CD4-positive, alpha-beta memory T cell (primary cell): ENCODE measurements around the gene AKR1A1. TPM values are rescaled to one million over a fixed set of nuclear protein-coding genes. Genes with fewer than 3 reads are reported as not detected.
A peak's percentile ranks its signal among the peaks of the same experiment; 100 is the strongest.
"Not testable (repeated sequence)": the region's sequence is repeated elsewhere in the genome, so short reads cannot be mapped to it uniquely, and the experiment has no call there.

ENCODE experiments used
- CTCF ChIA-PET: fragments of 350-600 bp; sonication (Branson Sonifier 250); formaldehyde crosslinking; loops from one replicate; lab custom pipeline; 2021; ENCODE audit warnings: inconsistent platforms; ENCODE audit not compliant: partially characterized antibody; lab: Charles Lee
- POLR2A ChIA-PET: fragments of 350-600 bp; sonication (Branson Sonifier 250); formaldehyde crosslinking; loops from one replicate; lab custom pipeline; 2021; ENCODE audit not compliant: partially characterized antibody; lab: Charles Lee
- DNase-seq, 5 donors: peaks; one replicate each; pipeline versions ENCODE4 v3.0.0 to v3.0.0-alpha.2; 2020 to 2022; ENCODE audit warnings: mixed read lengths in 1 of 5
- H3K27ac ChIP-seq: one replicate; pipeline ENCODE4 v1.7.0; 2013; ENCODE audit warnings: low read depth, low read length
- H3K27me3 ChIP-seq: 2 replicates; pipeline ENCODE4 v1.7.0; 2013; ENCODE audit warnings: mild to moderate bottlenecking, low read length, moderate library complexity; ENCODE audit not compliant: insufficient read depth
- H3K36me3 ChIP-seq: 2 replicates; pipeline ENCODE4 v1.7.0; 2013; ENCODE audit warnings: mild to moderate bottlenecking, low read length, moderate library complexity; ENCODE audit not compliant: insufficient read depth
- H3K4me1 ChIP-seq: 2 replicates; pipeline ENCODE4 v1.7.0; 2013; ENCODE audit warnings: mild to moderate bottlenecking, low read length, moderate library complexity; ENCODE audit not compliant: insufficient read depth
- H3K4me3 ChIP-seq, 2 donors: one replicate each; pipeline ENCODE4 v1.7.0; 2013; ENCODE audit warnings: low read length in 2 of 2, mild to moderate bottlenecking in 1 of 2
- H3K9me3 ChIP-seq, 2 donors: one replicate each; pipeline ENCODE4 v1.7.0; 2013; ENCODE audit warnings: low read length in 2 of 2, control low read depth in 1 of 2; ENCODE audit not compliant: control insufficient read depth in 1 of 2
- H3K27ac Mint-ChIP-seq, 7 donors: one replicate each; pipeline ENCODE4 v1.8.0; 2020 to 2021; ENCODE audit warnings: mixed read lengths in 7 of 7, mild to moderate bottlenecking in 6 of 7, inconsistent platforms in 3 of 7, moderate library complexity in 3 of 7
- H3K27me3 Mint-ChIP-seq, 2 donors: one replicate each; pipeline ENCODE4 v1.8.0; 2020 to 2021; ENCODE audit warnings: mixed read lengths in 2 of 2
- H3K36me3 Mint-ChIP-seq, 2 donors: one replicate each; pipeline ENCODE4 v1.8.0; 2020 to 2021; ENCODE audit warnings: mixed read lengths in 2 of 2, inconsistent platforms in 1 of 2, mild to moderate bottlenecking in 1 of 2
- H3K4me1 Mint-ChIP-seq, 4 donors: one replicate each; pipeline ENCODE4 v1.8.0; 2020 to 2021; ENCODE audit warnings: mixed read lengths in 4 of 4, mild to moderate bottlenecking in 1 of 4
- H3K4me3 Mint-ChIP-seq, 8 donors: one replicate each; pipeline ENCODE4 v1.8.0; 2020 to 2021; ENCODE audit warnings: mixed read lengths in 8 of 8, mild to moderate bottlenecking in 7 of 8, moderate library complexity in 6 of 8, inconsistent platforms in 3 of 8
- H3K9me3 Mint-ChIP-seq, 8 donors: one replicate each; pipeline ENCODE4 v1.8.0; 2020 to 2021; ENCODE audit warnings: mixed read lengths in 8 of 8, mild to moderate bottlenecking in 5 of 8, inconsistent platforms in 3 of 8, moderate library complexity in 1 of 8
- intact Hi-C: fragments of 100-400 bp; cut with micrococcal nuclease; formaldehyde crosslinking; loops from one replicate; pipeline ENCODE4 v1.15.1; 2023
- polyA plus RNA-seq, 2 donors: library from polyadenylated mRNA; unstranded; fragments of 300-500 nt; fragmentation: Illumina TruSeq; gene quantifications; one replicate each; pipeline ENCODE4 v1.2.3, GENCODE V29; 2021
- total RNA-seq, 2 experiments: library from RNA; stranded (reverse); gene quantifications; one replicate each; pipeline ENCODE4 v1.2.3, GENCODE V29; 2021

Gene AKR1A1
- total and polyA plus RNA-seq, 4 experiments from 2014 or later: 84.3 to 124 (median 92.2) TPM

GRCh38 chr1:45516036-45516435 is 34.6 kb upstream of the AKR1A1 start:
- intact Hi-C loops: no loop called here
- Mint-ChIP-seq H3K4me1 (peaks cover 14 to 35% (median 23%) of the 10 kb centered on the region in 4 donors), H3K9me3 (no peaks in the 10 kb centered on the region), H3K27ac (peak overlapping the region in 4 of 7 donors; percentile 22 to 71 (median 51)), H3K27me3 (no peaks in the 10 kb centered on the region), H3K4me3 (no peak overlapping the region), H3K36me3 (peaks cover 37 to 64% of the 10 kb centered on the region in 2 donors)
- no peaks in the 10 kb centered on the region for H3K9me3 ChIP-seq
- POLR2A ChIA-PET: interaction anchor here (0.6 to 1.5 kb wide), 2 partner anchors 176 to 613 kb away, joined by 3 to 5 read pairs; partner anchors contain the start of genes MUTYH and TOE1
- H3K27ac ChIP-seq: no peak overlapping the region
- H3K4me3 ChIP-seq: no peak overlapping the region
- peaks cover 20% of the 10 kb centered on the region for H3K4me1 ChIP-seq
- DNase-seq: no peak
- peaks cover 53% of the 10 kb centered on the region for H3K36me3 ChIP-seq
- CTCF ChIA-PET: interaction anchor here (0.7 to 11.6 kb wide), 2 partner anchors 16 to 54 kb away, joined by 3 to 74 read pairs; partner anchors contain the start of gene MMACHC
- no peaks in the 10 kb centered on the region for H3K27me3 ChIP-seq

GRCh38 chr1:45516465-45516864 is 34.2 kb upstream of the AKR1A1 start:
- H3K4me1 Mint-ChIP-seq: peaks cover 14 to 37% (median 25%) of the 10 kb centered on the region in 4 donors
- no peaks in the 10 kb centered on the region for H3K27me3 Mint-ChIP-seq
- H3K36me3 Mint-ChIP-seq: peaks cover 34 to 62% of the 10 kb centered on the region in 2 donors
- peak overlapping the region in 5 of 7 donors; percentile 22 to 71 (median 55) for H3K27ac Mint-ChIP-seq
- H3K9me3 ChIP-seq: no peaks in the 10 kb centered on the region
- no peak for DNase-seq
- peaks cover 49% of the 10 kb centered on the region for H3K36me3 ChIP-seq
- H3K27me3 ChIP-seq: no peaks in the 10 kb centered on the region
- intact Hi-C loops: no loop called here
- POLR2A ChIA-PET: interaction anchor here (0.6 to 1.5 kb wide), 2 partner anchors 176 to 612 kb away, joined by 3 to 5 read pairs; partner anchors contain the start of genes MUTYH and TOE1
- H3K4me1 ChIP-seq: peaks cover 20% of the 10 kb centered on the region
- H3K4me3 Mint-ChIP-seq: no peak overlapping the region
- H3K9me3 Mint-ChIP-seq: no peaks in the 10 kb centered on the region
- H3K4me3 ChIP-seq: no peak overlapping the region
- CTCF ChIA-PET: interaction anchor here (0.7 to 11.6 kb wide), 2 partner anchors 16 to 54 kb away, joined by 3 to 74 read pairs; partner anchors contain the start of gene MMACHC
- H3K27ac ChIP-seq: no peak overlapping the region

- Histone ChIP-seq H3K27ac (peak overlapping the region; percentile 30), H3K4me1 (peaks cover 25% of the 10 kb centered on the region), H3K36me3 (peaks cover 42% of the 10 kb centered on the region)
- DNase-seq, H3K4me3 ChIP-seq, intact Hi-C loops, H3K9me3 ChIP-seq, H3K27me3 ChIP-seq, H3K9me3 Mint-ChIP-seq, H3K27me3 Mint-ChIP-seq: not testable (repeated sequence)
- ChIA-PET CTCF (interaction anchor here (0.7 to 11.6 kb wide), 3 partner anchors 8 to 52 kb away, joined by 3 to 74 read pairs (median 3); no protein-coding TSS in a partner anchor), POLR2A (interaction anchor here (1.4 to 2.8 kb wide), 2 partner anchors 19 to 32 kb away, joined by 3 to 10 read pairs; partner anchors contain the start of gene AKR1A1)
- H3K4me1 Mint-ChIP-seq: peaks cover 21 to 54% (median 35%) of the 10 kb centered on the region in 4 donors
- peak overlapping the region in 5 of 7 donors; percentile 31 to 88 (median 59) for H3K27ac Mint-ChIP-seq
- peak overlapping the region in 1 of 8 donors; percentile 96 for H3K4me3 Mint-ChIP-seq
- H3K36me3 Mint-ChIP-seq: peaks cover 25 to 55% of the 10 kb centered on the region in 2 donors
Measured at GRCh38 chr1:45518366-45518765, 32.3 kb upstream of the AKR1A1 start.

- no peaks in the 10 kb centered on the region for H3K27me3 Mint-ChIP-seq
- peaks cover 36% of the 10 kb centered on the region for H3K36me3 ChIP-seq
- POLR2A ChIA-PET: interaction anchor here (1.4 to 3.9 kb wide), 3 partner anchors 20 to 508 kb away, joined by 3 to 25 read pairs (median 10); partner anchors contain the start of genes AKR1A1, HECTD3 and UROD
- peaks cover 25 to 50% of the 10 kb centered on the region in 2 donors for H3K36me3 Mint-ChIP-seq
- H3K4me1 Mint-ChIP-seq: peaks cover 21 to 54% (median 35%) of the 10 kb centered on the region in 4 donors
- peak overlapping the region; percentile 18 to 97 (median 94) for H3K4me3 Mint-ChIP-seq
- CTCF ChIA-PET: interaction anchor here (0.7 to 11.6 kb wide), 3 partner anchors 8 to 51 kb away, joined by 3 to 74 read pairs (median 3); partner anchors contain the start of genes CCDC163 and MMACHC
- H3K4me1 ChIP-seq: peaks cover 25% of the 10 kb centered on the region
- H3K27ac Mint-ChIP-seq: peak overlapping the region in 6 of 7 donors; percentile 7 to 88 (median 58)
- H3K9me3 Mint-ChIP-seq: peaks cover 0 to 2% (median 0%) of the 10 kb centered on the region in 8 donors
- intact Hi-C loops: no loop called here
- no peak overlapping the region for H3K4me3 ChIP-seq
- no peaks in the 10 kb centered on the region for H3K9me3 ChIP-seq
- peak overlapping the region; percentile 30 for H3K27ac ChIP-seq
- H3K27me3 ChIP-seq: no peaks in the 10 kb centered on the region
- DNase-seq: no peak
Measured at GRCh38 chr1:45518910-45519309, 31.7 kb upstream of the AKR1A1 start.

- peak overlapping the region; percentile 30 for H3K27ac ChIP-seq
- H3K4me3 ChIP-seq, H3K9me3 Mint-ChIP-seq, H3K27me3 ChIP-seq, H3K9me3 ChIP-seq, H3K27me3 Mint-ChIP-seq, DNase-seq: not testable (repeated sequence)
- H3K4me1 ChIP-seq: peaks cover 25% of the 10 kb centered on the region
- CTCF ChIA-PET: interaction anchor here (0.9 to 11.6 kb wide), 2 partner anchors 39 to 51 kb away, joined by 3 to 74 read pairs; no protein-coding TSS in a partner anchor
- peak overlapping the region; percentile 88 to 97 (median 96) for H3K4me3 Mint-ChIP-seq
- peaks cover 21 to 54% (median 35%) of the 10 kb centered on the region in 4 donors for H3K4me1 Mint-ChIP-seq
- peak overlapping the region in 4 of 7 donors; percentile 84 to 93 (median 86) for H3K27ac Mint-ChIP-seq
- intact Hi-C loops: loop anchor here (2.0 to 5.0 kb wide), 3 partner anchors 23 to 233 kb away; partner anchors contain the start of gene IPP
- peaks cover 18 to 42% of the 10 kb centered on the region in 2 donors for H3K36me3 Mint-ChIP-seq
- peaks cover 28% of the 10 kb centered on the region for H3K36me3 ChIP-seq
- POLR2A ChIA-PET: interaction anchor here (1.4 to 3.9 kb wide), 4 partner anchors 8 to 509 kb away, joined by 3 to 30 read pairs (median 18); partner anchors contain the start of genes AKR1A1, HECTD3 and UROD
Measured at GRCh38 chr1:45519774-45520173, 30.9 kb upstream of the AKR1A1 start.

- H3K4me3 Mint-ChIP-seq: peak within 1 kb of the TSS; percentile 93 to 97 (median 96)
- intact Hi-C loops: loop anchor here (1.0 to 5.0 kb wide), 6 partner anchors 21 to 231 kb away; partner anchors contain the start of genes CCDC163, IPP and MMACHC
- CTCF ChIA-PET: interaction anchor here (0.5 to 11.6 kb wide), 10 partner anchors 9 to 599 kb away, joined by 3 to 74 read pairs (median 4); partner anchors contain the start of genes AKR1A1, CCDC163 and MMACHC
Measured at GRCh38 chr1:45521413-45522323, 29.0 kb upstream of the AKR1A1 start, which contains the start of gene PRDX1. Gene PRDX1 (minus strand): TSS chr1:45521884. CDS start chr1:45519043, 2,841 bp downstream.

More at GRCh38 chr1:45521413-45522323, 29.0 kb upstream of the AKR1A1 start, which contains the start of gene PRDX1:
- Histone ChIP-seq H3K36me3 (peaks cover 11% of the 10 kb centered on the region), H3K27me3 (no peaks in the 10 kb centered on the region), H3K4me3 (peak within 1 kb of the TSS; percentile 90 to 94), H3K4me1 (peaks cover 25% of the 10 kb centered on the region), H3K27ac (peak within 1 kb of the TSS; percentile 87), H3K9me3 (no peaks in the 10 kb centered on the region)
- Mint-ChIP-seq H3K27me3 (no peaks in the 10 kb centered on the region), H3K4me1 (peaks cover 17 to 41% (median 29%) of the 10 kb centered on the region in 4 donors), H3K9me3 (peaks cover 0 to 2% (median 0%) of the 10 kb centered on the region in 8 donors), H3K27ac (peak within 1 kb of the TSS; percentile 85 to 97 (median 93)), H3K36me3 (peaks cover under 1 to 24% of the 10 kb centered on the region in 2 donors)
- POLR2A ChIA-PET: interaction anchor here (0.7 to 3.9 kb wide), 43 partner anchors 9 to 1551 kb away, joined by 3 to 85 read pairs (median 5); partner anchors contain the start of genes AKR1A1, ARMH1, CCDC163 and DPH2
- DNase-seq: peak; percentile 95
